K562 treated with DMSO at 1 percent for 4 hours (cell line): ENCODE data around the gene NDUFS6. TPM values are rescaled to one million over a fixed set of nuclear protein-coding genes. Genes with fewer than 3 reads are reported as not detected.

Source experiments
- total RNA-seq: library from RNA; unstranded; fragments of 300-600 nt; gene quantifications from 2 replicates; pipeline ENCODE4 v1.2.3, GENCODE V29; 2022; ENCODE audit not compliant: insufficient read depth

Gene NDUFS6
- 53.1 and 73.7 TPM in 2 replicates for total RNA-seq

DNA sequence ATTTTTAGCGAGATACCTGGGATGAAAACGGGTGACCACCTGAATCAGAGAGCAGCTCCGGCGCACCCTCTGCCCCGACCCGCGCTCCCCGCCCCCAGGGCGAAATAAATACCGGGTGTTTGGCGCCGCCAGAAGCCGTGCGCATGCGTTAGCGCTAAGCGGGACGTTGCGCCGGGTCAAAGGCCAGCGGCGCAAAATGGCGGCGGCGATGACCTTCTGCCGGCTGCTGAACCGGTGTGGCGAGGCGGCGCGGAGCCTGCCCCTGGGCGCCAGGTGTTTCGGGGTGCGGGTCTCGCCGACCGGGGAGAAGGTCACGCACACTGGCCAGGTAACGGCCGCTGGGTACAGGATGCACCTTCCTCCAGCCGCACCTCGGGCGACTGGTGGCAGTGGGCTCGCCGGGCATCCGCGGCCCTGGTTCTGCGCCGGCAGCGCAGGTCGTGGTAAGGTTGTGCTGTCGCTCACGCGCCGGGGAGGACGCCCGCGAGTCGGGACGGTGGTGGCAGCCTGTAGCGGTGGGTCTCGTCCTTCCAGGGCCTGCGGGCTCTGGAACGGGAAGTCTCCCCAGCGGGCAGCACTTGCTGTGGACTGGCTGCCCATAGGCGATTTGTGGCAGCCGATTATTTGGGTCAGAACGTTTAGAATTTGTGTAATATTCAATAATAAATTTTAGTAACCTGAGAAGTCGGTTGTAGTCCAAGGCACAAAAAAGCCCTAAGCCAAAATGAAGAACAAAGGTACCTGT is at the start of gene NDUFS6:
Gene NDUFS6, plus strand, starts transcription at position 186 of the 745 bp plus-strand sequence. Its CDS starts 11 bp downstream, at position 197.

DNA sequence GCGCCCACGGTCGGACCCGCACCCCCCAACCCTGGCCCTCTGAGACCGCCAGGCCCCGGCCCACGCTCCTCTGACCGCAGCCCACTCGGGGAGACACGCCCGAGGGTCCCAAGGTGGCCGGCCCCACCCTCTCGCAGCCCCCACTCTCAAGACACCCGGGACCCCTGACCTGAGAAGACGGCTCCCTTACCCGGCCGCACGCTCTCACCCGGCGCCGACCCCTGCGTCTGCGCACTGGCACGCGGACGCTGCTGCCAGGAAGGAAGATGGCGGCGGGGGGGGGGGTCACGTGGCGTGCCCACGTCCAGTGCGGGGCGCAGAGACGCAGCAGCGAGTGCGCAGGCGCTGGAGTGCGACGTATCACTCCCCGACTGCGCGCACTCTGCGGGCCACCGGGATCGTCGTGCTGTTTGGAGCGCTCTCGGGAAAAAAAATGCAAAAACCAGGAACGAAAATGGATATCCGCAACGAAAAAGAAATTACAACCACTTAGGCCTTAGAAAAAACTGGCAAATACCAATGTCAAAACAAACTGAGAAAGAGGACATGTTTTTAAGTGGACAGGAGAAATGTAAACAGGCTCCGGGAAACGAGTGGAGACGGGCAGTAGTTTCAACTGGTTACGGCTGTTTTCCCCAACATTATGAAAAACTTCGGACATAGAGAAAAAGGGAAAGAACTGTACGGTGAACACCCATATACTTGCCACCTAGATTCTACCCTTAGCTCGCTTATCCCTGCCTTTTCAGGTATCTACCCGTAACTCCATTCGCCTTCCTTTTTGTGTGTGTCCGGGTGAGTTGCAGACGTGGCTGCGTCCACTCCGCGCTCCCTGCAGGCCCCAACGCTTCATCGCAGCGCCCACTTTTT is 1.4 kb upstream of the NDUFS6 start, which contains the start of gene MRPL36:
Gene MRPL36, minus strand, starts transcription at position 236 of the 870 bp plus-strand sequence. CDS start 902 bp downstream, outside the sequence.

Other genes starting within 250 kb of the NDUFS6 start
- gene MRPL36, start 1.6 kb upstream of the NDUFS6 start, total RNA-seq, result 30.3 and 46.0 TPM in 2 replicates
- 0.34 TPM in 1 of 2 replicates, not detected in the other for gene IRX4, start 81.5 kb downstream of the NDUFS6 start, total RNA-seq